ENCODE results near the gene KLF1. TPM values are rescaled to one million over a fixed set of nuclear protein-coding genes. Genes with fewer than 3 reads are reported as not detected.

KLF1 gene
- total and polyA plus RNA-seq, 2 of the 13 experiments (the other 11 are each of a cell fraction or from before 2014, with no cell fraction given): not detected

DNA sequence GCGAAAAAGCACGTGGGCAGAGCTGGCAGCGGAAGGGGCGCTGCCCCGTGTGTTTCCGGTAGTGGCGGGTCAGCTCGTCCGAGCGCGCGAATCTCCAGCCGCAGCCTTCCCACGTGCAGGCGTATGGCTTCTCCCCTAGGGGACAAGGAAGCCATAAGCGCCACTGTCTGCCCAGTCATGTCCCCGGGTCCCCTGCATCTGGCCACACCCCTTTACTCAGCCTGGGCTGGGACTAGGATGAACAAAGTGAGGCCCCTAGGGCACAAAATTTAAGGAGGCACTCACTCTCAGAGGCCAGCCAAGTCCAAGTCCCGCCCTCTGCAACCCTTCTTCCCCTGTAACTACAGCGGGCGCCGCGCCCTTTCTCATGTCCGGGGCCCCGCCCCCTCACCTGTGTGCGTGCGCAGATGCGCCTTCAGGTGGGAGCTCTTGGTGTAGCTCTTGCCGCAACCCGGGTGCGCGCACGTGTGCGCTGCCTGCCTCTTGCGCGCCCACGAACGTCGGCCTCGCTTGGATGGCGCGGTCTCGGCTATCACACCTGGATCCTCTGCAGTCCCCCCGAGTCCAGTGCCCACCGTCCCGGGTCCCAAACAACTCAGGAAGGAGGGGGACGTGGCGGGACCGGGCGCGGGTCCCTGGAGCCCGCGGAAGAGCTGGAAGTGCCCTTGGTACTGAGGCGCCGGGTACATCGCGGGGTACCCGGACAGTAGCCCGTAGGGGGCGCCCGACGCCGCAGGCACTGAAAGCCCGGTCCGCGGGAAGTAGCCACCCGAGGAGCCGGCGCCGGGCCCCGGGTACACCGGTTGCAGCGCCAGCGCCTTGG, 1.9 kb downstream of the KLF1 start (continued):
- TF ChIP-seq, protein P1, sequence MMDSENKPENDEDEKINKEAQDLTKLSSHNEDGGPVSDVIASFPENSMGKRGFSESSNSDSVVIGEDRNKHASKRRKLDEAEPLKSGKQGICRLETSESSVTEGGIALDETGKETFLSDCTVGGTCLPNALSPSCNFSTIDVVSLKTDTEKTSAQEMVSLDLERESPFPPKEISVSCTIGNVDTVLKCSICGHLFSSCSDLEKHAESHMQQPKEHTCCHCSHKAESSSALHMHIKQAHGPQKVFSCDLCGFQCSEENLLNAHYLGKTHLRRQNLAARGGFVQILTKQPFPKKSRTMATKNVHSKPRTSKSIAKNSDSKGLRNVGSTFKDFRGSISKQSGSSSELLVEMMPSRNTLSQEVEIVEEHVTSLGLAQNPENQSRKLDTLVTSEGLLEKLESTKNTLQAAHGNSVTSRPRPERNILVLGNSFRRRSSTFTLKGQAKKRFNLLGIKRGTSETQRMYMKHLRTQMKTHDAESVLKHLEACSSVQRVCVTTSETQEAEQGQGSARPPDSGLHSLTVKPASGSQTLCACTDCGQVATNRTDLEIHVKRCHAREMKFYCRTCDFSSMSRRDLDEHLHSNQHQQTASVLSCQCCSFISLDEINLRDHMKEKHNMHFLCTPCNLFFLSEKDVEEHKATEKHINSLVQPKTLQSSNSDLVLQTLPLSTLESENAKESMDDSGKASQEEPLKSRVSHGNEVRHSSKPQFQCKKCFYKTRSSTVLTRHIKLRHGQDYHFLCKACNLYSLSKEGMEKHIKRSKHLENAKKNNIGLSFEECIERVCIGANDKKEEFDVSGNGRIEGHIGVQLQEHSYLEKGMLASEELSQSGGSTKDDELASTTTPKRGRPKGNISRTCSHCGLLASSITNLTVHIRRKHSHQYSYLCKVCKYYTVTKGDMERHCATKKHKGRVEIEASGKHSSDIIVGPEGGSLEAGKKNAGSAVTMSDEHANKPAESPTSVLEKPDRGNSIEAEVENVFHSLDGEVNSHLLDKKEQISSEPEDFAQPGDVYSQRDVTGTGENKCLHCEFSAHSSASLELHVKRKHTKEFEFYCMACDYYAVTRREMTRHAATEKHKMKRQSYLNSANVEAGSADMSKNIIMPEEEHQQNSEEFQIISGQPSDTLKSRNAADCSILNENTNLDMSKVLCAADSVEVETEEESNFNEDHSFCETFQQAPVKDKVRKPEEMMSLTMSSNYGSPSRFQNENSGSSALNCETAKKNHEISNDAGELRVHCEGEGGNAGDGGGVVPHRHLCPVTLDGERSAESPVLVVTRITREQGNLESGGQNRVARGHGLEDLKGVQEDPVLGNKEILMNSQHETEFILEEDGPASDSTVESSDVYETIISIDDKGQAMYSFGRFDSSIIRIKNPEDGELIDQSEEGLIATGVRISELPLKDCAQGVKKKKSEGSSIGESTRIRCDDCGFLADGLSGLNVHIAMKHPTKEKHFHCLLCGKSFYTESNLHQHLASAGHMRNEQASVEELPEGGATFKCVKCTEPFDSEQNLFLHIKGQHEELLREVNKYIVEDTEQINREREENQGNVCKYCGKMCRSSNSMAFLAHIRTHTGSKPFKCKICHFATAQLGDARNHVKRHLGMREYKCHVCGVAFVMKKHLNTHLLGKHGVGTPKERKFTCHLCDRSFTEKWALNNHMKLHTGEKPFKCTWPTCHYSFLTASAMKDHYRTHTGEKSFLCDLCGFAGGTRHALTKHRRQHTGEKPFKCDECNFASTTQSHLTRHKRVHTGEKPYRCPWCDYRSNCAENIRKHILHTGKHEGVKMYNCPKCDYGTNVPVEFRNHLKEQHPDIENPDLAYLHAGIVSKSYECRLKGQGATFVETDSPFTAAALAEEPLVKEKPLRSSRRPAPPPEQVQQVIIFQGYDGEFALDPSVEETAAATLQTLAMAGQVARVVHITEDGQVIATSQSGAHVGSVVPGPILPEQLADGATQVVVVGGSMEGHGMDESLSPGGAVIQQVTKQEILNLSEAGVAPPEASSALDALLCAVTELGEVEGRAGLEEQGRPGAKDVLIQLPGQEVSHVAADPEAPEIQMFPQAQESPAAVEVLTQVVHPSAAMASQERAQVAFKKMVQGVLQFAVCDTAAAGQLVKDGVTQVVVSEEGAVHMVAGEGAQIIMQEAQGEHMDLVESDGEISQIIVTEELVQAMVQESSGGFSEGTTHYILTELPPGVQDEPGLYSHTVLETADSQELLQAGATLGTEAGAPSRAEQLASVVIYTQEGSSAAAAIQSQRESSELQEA (CRISPR knock-in tag; IDR thresholded peaks at IDR 0.05; ENCODE audit: not compliant biosample characterization): no peak
- TF ChIP-seq CEBPB (IDR thresholded peaks at IDR 0.05; ENCODE audit: borderline replicate concordance, low read depth, low read length) (no peak), ZNF205 (CRISPR knock-in tag; IDR thresholded peaks at IDR 0.05) (0 out of 2 replicates have a peak, but pooled peaks have one; percentile 10), RCOR2 (CRISPR knock-in tag; IDR thresholded peaks at IDR 0.05) (no peak), ZNF446 (CRISPR knock-in tag; IDR thresholded peaks at IDR 0.05) (no peak)
- TF ChIP-seq, protein P2, sequence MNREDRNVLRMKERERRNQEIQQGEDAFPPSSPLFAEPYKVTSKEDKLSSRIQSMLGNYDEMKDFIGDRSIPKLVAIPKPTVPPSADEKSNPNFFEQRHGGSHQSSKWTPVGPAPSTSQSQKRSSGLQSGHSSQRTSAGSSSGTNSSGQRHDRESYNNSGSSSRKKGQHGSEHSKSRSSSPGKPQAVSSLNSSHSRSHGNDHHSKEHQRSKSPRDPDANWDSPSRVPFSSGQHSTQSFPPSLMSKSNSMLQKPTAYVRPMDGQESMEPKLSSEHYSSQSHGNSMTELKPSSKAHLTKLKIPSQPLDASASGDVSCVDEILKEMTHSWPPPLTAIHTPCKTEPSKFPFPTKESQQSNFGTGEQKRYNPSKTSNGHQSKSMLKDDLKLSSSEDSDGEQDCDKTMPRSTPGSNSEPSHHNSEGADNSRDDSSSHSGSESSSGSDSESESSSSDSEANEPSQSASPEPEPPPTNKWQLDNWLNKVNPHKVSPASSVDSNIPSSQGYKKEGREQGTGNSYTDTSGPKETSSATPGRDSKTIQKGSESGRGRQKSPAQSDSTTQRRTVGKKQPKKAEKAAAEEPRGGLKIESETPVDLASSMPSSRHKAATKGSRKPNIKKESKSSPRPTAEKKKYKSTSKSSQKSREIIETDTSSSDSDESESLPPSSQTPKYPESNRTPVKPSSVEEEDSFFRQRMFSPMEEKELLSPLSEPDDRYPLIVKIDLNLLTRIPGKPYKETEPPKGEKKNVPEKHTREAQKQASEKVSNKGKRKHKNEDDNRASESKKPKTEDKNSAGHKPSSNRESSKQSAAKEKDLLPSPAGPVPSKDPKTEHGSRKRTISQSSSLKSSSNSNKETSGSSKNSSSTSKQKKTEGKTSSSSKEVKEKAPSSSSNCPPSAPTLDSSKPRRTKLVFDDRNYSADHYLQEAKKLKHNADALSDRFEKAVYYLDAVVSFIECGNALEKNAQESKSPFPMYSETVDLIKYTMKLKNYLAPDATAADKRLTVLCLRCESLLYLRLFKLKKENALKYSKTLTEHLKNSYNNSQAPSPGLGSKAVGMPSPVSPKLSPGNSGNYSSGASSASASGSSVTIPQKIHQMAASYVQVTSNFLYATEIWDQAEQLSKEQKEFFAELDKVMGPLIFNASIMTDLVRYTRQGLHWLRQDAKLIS (CRISPR knock-in tag; IDR thresholded peaks at IDR 0.05): no peak
- TF ChIP-seq, protein P3, sequence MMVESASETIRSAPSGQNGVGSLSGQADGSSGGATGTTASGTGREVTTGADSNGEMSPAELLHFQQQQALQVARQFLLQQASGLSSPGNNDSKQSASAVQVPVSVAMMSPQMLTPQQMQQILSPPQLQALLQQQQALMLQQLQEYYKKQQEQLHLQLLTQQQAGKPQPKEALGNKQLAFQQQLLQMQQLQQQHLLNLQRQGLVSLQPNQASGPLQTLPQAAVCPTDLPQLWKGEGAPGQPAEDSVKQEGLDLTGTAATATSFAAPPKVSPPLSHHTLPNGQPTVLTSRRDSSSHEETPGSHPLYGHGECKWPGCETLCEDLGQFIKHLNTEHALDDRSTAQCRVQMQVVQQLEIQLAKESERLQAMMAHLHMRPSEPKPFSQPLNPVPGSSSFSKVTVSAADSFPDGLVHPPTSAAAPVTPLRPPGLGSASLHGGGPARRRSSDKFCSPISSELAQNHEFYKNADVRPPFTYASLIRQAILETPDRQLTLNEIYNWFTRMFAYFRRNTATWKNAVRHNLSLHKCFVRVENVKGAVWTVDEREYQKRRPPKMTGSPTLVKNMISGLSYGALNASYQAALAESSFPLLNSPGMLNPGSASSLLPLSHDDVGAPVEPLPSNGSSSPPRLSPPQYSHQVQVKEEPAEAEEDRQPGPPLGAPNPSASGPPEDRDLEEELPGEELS (CRISPR knock-in tag; IDR thresholded peaks at IDR 0.05): no peak
- TF ChIP-seq, protein P4, sequence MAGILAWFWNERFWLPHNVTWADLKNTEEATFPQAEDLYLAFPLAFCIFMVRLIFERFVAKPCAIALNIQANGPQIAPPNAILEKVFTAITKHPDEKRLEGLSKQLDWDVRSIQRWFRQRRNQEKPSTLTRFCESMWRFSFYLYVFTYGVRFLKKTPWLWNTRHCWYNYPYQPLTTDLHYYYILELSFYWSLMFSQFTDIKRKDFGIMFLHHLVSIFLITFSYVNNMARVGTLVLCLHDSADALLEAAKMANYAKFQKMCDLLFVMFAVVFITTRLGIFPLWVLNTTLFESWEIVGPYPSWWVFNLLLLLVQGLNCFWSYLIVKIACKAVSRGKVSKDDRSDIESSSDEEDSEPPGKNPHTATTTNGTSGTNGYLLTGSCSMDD (CRISPR knock-in tag; IDR thresholded peaks at IDR 0.05): no peak
- TF ChIP-seq, protein P5, sequence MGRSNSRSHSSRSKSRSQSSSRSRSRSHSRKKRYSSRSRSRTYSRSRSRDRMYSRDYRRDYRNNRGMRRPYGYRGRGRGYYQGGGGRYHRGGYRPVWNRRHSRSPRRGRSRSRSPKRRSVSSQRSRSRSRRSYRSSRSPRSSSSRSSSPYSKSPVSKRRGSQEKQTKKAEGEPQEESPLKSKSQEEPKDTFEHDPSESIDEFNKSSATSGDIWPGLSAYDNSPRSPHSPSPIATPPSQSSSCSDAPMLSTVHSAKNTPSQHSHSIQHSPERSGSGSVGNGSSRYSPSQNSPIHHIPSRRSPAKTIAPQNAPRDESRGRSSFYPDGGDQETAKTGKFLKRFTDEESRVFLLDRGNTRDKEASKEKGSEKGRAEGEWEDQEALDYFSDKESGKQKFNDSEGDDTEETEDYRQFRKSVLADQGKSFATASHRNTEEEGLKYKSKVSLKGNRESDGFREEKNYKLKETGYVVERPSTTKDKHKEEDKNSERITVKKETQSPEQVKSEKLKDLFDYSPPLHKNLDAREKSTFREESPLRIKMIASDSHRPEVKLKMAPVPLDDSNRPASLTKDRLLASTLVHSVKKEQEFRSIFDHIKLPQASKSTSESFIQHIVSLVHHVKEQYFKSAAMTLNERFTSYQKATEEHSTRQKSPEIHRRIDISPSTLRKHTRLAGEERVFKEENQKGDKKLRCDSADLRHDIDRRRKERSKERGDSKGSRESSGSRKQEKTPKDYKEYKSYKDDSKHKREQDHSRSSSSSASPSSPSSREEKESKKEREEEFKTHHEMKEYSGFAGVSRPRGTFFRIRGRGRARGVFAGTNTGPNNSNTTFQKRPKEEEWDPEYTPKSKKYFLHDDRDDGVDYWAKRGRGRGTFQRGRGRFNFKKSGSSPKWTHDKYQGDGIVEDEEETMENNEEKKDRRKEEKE (IDR thresholded peaks at IDR 0.05): no peak
